ENCODE results near the gene CLIP2. TPM values are rescaled to one million over a fixed set of nuclear protein-coding genes. Genes with fewer than 3 reads are reported as not detected.
"Not testable (repeated sequence)": the region's sequence is repeated elsewhere in the genome, so short reads cannot be mapped to it uniquely, and the experiment has no call there.

The CLIP2 gene
- total RNA-seq, 1 experiment from 2014 or later = 35.1 TPM

- no peak for DNase-seq (ENCODE audit: extremely low read depth, low read depth)
Observed at GRCh38 chr7:74364061-74364460, 74.9 kb downstream of the CLIP2 start.

GRCh38 chr7:74365322-74366022, 76.3 kb downstream of the CLIP2 start:
- peak; percentile 58 for DNase-seq (ENCODE audit: extremely low read depth, low read depth)

- no peak for DNase-seq (ENCODE audit: extremely low read depth, low read depth)
Observed at GRCh38 chr7:74371381-74372341, 82.5 kb downstream of the CLIP2 start.

DNA sequence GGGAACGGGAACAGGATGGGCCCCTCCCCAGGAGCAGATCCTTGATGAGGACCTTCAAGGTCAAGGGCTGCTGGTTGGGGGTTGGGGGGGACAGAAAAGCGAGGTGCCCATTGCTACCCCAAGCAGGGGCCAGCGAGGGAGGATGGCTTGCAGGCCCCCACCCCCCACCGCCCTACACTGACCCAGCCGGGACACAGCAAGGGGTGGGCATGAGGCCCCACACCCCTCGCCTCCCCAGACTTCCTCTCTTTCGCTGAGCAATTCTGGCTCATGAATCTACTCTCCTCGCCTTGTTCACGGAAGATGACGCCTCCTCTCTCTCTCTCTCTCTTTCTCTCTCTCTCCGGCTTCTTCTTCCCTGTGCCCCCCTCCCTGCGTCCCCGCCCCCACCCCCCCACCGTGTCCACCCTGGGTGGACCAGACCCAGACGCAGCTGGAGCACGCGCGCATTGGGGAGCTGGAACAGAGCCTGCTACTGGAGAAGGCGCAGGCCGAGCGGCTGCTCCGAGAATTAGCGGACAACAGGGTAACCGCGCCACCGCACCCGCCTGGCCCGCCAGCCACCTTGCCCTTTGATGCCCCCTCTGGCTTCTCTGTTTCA, 83.4 kb downstream of the CLIP2 start:
- DNase-seq (ENCODE audit: extremely low read depth, low read depth) = no peak

GRCh38 chr7:74373536-74373935, 84.3 kb downstream of the CLIP2 start:
- DNase-seq (ENCODE audit: extremely low read depth, low read depth) = no peak

DNA sequence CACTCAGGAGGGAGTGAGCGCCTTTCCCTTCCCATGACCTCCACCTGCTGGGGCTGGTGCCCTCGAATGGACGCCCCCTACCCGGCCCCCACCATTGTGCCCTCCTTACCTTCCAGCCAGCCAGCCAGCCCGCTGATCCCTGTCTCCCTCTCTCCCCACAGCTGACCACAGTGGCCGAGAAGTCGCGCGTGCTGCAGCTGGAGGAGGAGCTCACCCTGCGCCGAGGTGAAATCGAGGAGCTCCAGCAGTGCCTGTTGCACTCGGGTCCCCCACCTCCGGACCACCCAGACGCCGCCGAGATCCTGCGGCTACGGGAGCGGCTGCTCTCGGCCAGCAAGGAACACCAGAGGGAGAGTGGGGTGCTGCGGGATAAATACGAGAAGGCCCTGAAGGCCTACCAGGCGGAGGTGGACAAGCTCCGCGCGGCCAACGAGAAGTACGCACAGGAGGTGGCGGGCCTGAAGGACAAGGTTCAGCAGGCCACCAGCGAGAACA, 86.6 kb downstream of the CLIP2 start:
- DNase-seq (ENCODE audit: extremely low read depth, low read depth) = no peak

- DNase-seq (ENCODE audit: extremely low read depth, low read depth) = no peak
Observed at GRCh38 chr7:74376256-74377036, 87.2 kb downstream of the CLIP2 start.

- no peak for DNase-seq (ENCODE audit: extremely low read depth, low read depth)
Observed at GRCh38 chr7:74379938-74380337, 90.7 kb downstream of the CLIP2 start.

DNA sequence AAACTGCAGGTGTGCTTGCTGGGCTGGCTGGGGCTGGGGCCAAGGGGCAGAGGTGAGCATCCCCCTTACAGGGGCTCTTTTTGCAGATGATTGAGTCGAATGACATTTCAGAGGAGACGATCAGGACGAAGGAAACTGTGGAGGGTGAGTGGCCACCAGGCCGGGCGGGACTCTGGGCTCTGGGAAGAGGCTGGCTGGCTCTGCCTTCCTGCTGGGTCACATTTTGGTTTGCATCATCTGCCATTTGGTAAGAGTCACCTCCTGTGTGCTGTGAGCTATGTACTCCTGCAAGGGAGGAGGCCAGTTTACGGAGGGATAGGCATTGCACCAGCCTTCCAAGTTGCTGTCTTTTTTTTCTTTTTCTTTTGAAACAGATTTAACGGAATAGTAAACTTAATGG, 91.5 kb downstream of the CLIP2 start:
- no peak for DNase-seq (ENCODE audit: extremely low read depth, low read depth)

GRCh38 chr7:74384086-74384485, 94.9 kb downstream of the CLIP2 start:
- DNase-seq (ENCODE audit: extremely low read depth, low read depth) = not testable (repeated sequence)

- not testable (repeated sequence) for DNase-seq (ENCODE audit: extremely low read depth, low read depth)
Observed at GRCh38 chr7:74384854-74385253, 95.6 kb downstream of the CLIP2 start.

- no peak for DNase-seq (ENCODE audit: extremely low read depth, low read depth)
Observed at GRCh38 chr7:74387606-74388005, 98.4 kb downstream of the CLIP2 start.

GRCh38 chr7:74388880-74389415, 99.7 kb downstream of the CLIP2 start:
- no peak for DNase-seq (ENCODE audit: extremely low read depth, low read depth)

- peak; percentile 59 for DNase-seq (ENCODE audit: extremely low read depth, low read depth)
Observed at GRCh38 chr7:74393722-74394121, 104.5 kb downstream of the CLIP2 start.

- not testable (repeated sequence) for DNase-seq (ENCODE audit: extremely low read depth, low read depth)
Observed at GRCh38 chr7:74394601-74395000, 105.4 kb downstream of the CLIP2 start.

DNA sequence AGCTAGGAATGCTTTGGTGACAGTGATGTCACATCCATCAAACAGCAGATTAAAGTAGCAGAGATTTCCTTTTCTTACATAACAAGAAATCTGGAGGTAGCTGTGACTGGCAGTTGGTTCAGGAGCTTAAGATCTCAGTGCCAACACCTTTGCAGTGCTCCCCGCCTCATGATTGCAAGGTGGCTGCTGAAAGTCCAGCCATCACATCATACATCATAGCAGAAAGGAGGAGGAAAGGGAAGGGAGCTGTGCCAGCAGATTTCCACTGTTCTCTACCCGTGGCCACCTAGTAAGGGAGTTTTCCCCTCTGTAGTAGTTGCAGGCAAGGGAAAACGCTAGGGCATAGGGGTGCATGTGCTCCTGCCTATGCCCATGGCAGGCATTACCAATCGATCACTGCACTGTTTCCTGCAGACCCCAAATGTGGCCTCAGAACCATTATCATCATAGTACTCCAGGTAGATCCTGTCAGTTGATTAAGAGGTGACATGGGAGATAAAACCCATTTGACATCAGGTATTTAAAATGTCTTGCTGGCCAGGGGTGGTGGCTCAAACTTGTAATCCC, 106.6 kb downstream of the CLIP2 start:
- no peak for DNase-seq (ENCODE audit: extremely low read depth, low read depth)

DNA sequence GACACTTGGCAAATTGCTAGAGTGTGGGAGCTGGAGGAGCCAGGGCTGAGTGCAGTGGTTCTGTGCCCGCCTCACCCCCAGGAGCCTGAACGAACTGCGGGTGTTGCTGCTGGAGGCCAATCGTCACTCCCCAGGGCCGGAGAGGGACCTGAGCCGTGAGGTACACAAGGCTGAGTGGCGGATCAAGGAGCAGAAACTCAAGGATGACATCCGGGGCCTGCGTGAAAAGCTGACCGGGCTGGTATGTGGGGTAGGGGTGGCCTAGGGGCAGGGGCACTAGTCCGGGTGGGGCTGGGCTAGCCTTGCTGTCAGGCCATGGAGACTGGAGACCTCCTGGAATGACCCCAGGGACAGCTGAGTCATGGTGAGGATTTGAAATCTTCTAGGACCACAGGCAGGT, 107.8 kb downstream of the CLIP2 start:
- DNase-seq (ENCODE audit: extremely low read depth, low read depth) = no peak

DNA sequence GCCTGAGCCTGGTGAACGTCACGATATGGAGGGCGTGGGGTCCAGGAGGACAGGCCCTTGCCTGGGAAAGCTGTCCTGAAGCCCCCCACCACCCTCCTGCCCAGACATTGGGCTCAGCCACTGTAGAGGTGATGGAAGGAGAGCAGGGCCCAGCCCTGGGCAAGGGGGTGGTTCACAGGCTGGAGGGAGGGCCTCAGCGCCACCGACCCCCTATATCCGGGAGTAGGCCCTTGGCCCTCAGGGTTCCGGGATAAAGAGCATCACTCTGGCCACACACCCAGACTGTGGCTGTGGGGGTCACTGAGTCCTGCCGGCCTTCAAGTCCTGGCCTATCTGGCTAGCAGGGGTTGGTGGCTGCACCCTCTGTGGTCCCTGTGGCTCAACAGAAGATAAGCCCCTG, 109.2 kb downstream of the CLIP2 start:
- DNase-seq (ENCODE audit: extremely low read depth, low read depth) = no peak

- DNase-seq (ENCODE audit: extremely low read depth, low read depth) = no peak
Observed at GRCh38 chr7:74399006-74399405, 109.8 kb downstream of the CLIP2 start.

Measured in NCI-H460 (cell line).